ENCODE measurements around the gene ME3. TPM values are rescaled to one million over a fixed set of nuclear protein-coding genes. Genes with fewer than 3 reads are reported as not detected.

The ME3 gene
- total RNA-seq (2014; rRNA removed; shearing (Covaris generic)) = 5.7 and 10.4 TPM in 2 replicates

- DNase-seq (ENCODE audit: low read depth) = peak; percentile 60
These were observed at the start of gene ME3 for GRCh38 chr11:86672007-86672621. Gene ME3, minus strand, starts transcription at chr11:86672616.

- DNase-seq (ENCODE audit: low read depth) = peak; percentile 84
These were observed 49.6 kb upstream of the ME3 start for GRCh38 chr11:86722006-86722405.

GRCh38 chr11:86720546-86720945 is 48.1 kb upstream of the ME3 start:
- DNase-seq (ENCODE audit: low read depth) = no peak

GRCh38 chr11:86719781-86720463 is 47.5 kb upstream of the ME3 start:
- DNase-seq (ENCODE audit: low read depth) = peak; percentile 99

- no peak for DNase-seq (ENCODE audit: low read depth)
These were observed 46.6 kb upstream of the ME3 start for GRCh38 chr11:86718999-86719398.

GRCh38 chr11:86718521-86718920 is 46.1 kb upstream of the ME3 start:
- no peak for DNase-seq (ENCODE audit: low read depth)

- DNase-seq (ENCODE audit: low read depth) = peak; percentile 34
These were observed 45.5 kb upstream of the ME3 start for GRCh38 chr11:86717817-86718501.

GRCh38 chr11:86715611-86716010 is 43.2 kb upstream of the ME3 start:
- peak; percentile 34 for DNase-seq (ENCODE audit: low read depth)

- no peak for DNase-seq (ENCODE audit: low read depth)
These were observed 41.1 kb upstream of the ME3 start for GRCh38 chr11:86713552-86713951.

- DNase-seq (ENCODE audit: low read depth) = no peak
These were observed 38.5 kb upstream of the ME3 start for GRCh38 chr11:86710936-86711335.

- DNase-seq (ENCODE audit: low read depth) = no peak
These were observed 36.3 kb upstream of the ME3 start for GRCh38 chr11:86708669-86709068.

- DNase-seq (ENCODE audit: low read depth) = no peak
These were observed 34.1 kb upstream of the ME3 start for GRCh38 chr11:86706338-86707131.

- no peak for DNase-seq (ENCODE audit: low read depth)
These were observed 32.3 kb upstream of the ME3 start for GRCh38 chr11:86704710-86705109.

GRCh38 chr11:86703987-86704386 is 31.6 kb upstream of the ME3 start:
- DNase-seq (ENCODE audit: low read depth) = no peak

- no peak for DNase-seq (ENCODE audit: low read depth)
These were observed 30.0 kb upstream of the ME3 start for GRCh38 chr11:86702220-86702983.

GRCh38 chr11:86699040-86699791 is 26.8 kb upstream of the ME3 start:
- DNase-seq (ENCODE audit: low read depth) = no peak

- peak; percentile 37 for DNase-seq (ENCODE audit: low read depth)
These were observed 26.2 kb upstream of the ME3 start for GRCh38 chr11:86698639-86699038.

- peak; percentile 50 for DNase-seq (ENCODE audit: low read depth)
These were observed 24.0 kb upstream of the ME3 start for GRCh38 chr11:86696451-86696850.

GRCh38 chr11:86696004-86696403 is 23.6 kb upstream of the ME3 start:
- DNase-seq (ENCODE audit: low read depth) = peak; percentile 97

- DNase-seq (ENCODE audit: low read depth) = peak; percentile 41
These were observed 23.0 kb upstream of the ME3 start for GRCh38 chr11:86695373-86695772.

GRCh38 chr11:86693518-86693917 is 21.1 kb upstream of the ME3 start:
- DNase-seq (ENCODE audit: low read depth) = no peak

Measured in M059J (cell line).